ENCODE data around the gene HSD11B2.

- TF ChIP-seq CTCF (conservative IDR thresholded peaks at IDR 0.05 in 1 of 2, IDR thresholded peaks at IDR 0.05 in 1 of 2; ENCODE audit: extremely low read depth in 1 of 2, insufficient read depth in 1 of 2, low read depth in 1 of 2, low read length in 2 of 2), result no peak
- TF ChIP-seq EZH2 (IDR thresholded peaks at IDR 0.05; ENCODE audit: borderline replicate concordance, low read length), result no peak
These were observed 24.6 kb upstream of the HSD11B2 start for GRCh38 chr16:67406111-67406971.

Measured in mammary epithelial cell (primary cell).